HG02970 (cell line): ENCODE measurements around the gene EIPR1.
"Not testable (repeated sequence)": the region's sequence is repeated elsewhere in the genome, so short reads cannot be mapped to it uniquely, and the experiment has no call there.

Experiments used
- ATAC-seq: cut with Tn5 transposase; IDR thresholded peaks from one replicate; pipeline ENCODE4 v1.9.1; 2021; ENCODE audit warnings: mild to moderate bottlenecking, moderate library complexity, moderate number of reproducible peaks; ENCODE audit not compliant: unreplicated experiment, low FRiP score

The EIPR1 gene

DNA sequence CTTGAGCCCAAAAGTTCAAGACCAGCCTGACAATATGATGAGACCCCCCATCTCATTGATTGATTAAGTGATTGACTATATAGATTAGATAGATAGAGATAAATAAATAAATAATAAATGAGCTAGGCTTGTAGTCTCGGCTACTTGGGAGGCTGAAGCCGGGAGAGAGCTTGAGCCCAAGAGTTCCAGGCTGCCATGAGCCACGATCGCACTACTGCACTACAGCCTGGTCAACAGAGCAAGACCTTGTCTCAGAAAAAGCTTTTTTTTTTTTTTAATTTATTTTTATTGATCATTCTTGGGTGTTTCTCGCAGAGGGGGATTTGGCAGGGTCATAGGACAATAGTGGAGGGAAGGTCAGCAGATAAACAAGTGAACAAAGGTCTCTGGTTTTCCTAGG is 12.4 kb downstream of the EIPR1 start:
- ATAC-seq: no peak

DNA sequence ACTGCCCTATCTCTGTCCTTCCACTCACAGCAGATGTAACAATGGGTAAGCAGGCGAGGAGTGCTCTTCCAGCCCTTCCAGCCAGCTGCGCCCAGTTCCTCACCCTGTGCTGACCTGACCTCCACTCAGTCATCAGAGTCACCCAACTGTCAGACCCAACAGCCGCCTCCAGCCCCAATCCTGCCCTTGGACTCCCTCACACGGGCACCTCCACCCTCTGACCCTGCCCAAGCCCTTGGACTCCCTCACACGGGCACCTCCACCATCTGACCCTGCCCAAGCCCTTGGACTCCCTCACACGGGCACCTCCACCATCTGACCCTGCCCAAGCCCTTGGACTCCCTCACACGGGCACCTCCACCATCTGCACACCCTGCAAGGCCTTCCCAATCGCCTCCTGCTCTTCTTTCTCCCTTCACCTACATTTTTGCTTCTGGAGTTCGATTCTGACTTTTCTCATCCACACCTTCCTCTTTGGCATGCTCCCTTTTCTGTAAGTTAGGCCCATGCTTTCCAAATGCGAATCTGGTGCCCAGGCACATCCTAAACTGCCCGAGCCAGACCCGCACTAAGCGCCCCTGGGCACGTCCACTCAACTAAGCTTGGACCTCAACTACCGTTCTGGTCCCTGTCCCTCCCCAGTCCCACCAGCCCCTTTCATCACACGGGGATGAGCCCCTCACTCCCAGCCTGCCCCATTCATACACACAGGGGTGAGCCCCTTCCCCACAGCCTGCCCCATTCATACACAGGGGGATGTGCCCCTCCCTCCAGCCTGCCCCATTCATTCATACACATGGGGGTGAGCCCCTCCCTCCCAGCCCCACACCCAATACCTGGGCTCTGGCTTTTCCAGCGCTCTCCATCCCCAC is 15.9 kb downstream of the EIPR1 start:
- ATAC-seq: no peak

DNA sequence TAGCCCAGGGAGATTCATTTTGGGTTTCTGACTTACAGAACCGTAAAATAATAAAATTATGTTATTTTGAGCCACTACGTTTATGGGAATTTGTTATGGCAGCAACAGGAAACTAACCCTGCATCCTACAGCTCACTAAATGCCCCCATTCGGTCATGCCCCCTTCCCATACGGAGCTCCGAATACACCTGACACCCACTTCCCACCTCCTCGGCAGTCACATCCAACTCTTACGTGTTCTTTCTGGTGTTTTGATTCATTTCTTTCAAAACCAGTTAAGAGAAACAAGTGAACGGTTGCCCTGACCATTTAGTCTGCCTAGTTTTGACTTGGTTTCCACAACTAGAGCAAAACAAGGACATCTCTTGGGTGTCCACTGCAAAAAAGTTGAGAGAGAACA is 19.7 kb downstream of the EIPR1 start:
- ATAC-seq: no peak

DNA sequence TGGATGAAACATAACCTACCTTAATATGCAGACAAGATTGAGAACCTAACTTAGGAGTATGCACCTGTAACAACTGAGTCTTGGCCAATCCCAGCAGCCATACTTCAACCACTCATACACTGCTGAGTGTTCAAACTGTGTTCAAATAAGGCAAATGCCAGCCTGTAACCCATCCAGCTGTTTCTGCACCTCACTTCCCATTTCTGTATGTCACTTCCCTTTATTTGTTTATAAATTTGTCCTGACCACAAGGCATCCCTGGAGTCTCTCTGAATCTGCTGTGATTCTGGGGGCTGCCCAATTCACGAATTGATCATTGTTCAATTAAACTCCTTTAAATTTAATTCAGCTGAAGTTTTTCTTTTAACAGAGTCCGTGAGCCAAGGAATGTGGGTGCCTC is 20.2 kb downstream of the EIPR1 start:
- not testable (repeated sequence) for ATAC-seq

DNA sequence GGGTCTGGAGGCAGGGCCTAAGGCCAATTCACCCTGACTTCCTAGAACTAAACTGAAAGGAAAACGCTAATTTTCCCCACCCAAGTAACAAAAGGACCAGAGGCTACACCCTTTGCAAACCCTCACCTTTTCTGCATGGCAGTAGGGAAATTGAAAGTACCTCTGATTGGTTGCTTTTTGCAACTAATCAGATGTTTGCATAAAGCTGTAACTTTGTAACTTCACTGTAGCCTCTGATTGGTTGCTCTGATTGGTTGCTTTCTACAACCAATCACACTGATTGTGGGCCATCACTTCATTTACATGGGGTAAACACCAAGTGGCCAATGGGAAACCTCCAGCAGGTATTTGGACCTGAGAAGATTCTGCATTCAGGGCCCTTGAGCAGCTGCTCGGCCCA is 20.8 kb downstream of the EIPR1 start:
- no peak for ATAC-seq

GRCh38 chr2:3355951-3356569 is 21.6 kb downstream of the EIPR1 start:
- no peak for ATAC-seq

DNA sequence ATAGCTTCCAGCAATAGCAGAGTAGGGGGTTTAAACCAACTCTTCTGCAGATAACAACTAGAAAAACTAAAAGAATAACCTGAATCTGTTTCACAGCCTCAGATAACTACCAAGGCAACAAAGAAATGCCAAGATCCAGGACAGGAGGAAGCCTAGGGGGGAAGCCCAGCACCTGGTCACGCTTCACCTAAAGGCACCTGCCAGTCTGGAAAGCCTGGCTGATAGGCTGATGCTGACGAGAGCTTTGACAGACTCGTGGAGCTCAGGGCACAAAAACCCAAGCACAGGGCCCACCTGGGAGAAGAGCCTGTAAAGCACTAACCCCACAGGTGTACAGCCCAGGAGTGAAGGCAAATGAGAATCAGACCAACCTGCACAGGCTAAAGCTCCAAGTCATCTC is 22.6 kb downstream of the EIPR1 start:
- ATAC-seq: no peak

DNA sequence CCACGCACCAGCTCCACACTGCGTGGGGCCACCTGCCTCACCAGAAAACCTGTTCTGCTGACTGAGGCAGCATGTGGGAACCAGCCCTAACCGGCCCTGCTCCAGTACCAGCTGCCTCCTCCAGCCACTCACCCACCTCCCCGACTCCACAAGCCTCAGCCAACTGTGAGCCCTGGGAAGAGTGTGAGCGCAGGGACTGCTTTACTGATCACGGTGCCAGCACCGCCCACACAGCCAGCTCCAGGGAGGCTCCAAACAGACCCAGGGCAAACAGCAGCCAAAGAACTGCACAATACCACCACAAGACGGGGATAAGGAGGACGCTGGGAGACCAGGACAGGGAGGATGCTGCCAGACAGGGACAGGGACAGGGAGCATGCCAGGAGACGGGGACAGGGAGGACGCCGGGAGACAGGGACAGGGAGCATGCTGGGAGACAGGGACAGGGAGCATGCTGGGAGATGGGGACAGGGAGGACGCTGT is 28.4 kb downstream of the EIPR1 start:
- ATAC-seq: no peak

DNA sequence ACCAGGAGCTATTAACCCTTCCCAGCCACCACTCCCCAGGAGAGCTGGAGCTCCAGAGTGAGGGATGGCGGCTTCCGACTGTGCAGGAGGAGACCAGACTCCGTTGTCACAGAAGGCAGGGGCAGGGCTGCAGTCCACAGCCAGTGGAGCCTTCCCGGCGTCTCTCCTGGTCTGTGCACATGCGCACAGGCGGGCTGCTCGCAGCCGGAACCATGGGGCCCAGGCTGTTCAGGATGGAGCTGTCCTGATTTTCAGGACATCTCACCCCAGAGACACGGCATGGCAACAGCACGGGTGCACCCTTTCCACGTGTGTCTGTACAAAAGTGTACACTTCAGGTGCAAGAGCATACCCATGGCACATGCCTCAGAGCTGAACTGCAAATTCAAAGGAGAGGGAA is 28.9 kb downstream of the EIPR1 start:
- no peak for ATAC-seq

DNA sequence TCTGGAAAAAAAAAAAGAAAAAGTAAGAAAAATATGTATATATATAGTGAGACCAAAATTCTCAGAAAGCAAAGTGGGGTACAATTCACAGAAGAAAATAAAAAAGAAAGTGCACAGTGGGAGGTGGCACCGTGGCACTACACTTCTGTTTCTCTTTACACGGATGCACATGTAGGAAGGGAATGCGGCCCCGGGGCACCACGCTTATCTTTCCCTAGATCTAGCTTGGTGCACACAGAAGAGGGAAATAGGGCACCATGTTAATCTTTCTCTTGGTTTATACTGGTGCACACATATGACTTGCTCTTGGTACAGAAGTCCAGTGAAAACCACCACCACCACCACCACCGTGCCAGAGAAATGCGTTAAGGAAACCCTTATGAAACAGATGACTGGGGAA is 32.0 kb downstream of the EIPR1 start:
- no peak for ATAC-seq

GRCh38 chr2:3344897-3345296 is 32.7 kb downstream of the EIPR1 start:
- no peak for ATAC-seq

DNA sequence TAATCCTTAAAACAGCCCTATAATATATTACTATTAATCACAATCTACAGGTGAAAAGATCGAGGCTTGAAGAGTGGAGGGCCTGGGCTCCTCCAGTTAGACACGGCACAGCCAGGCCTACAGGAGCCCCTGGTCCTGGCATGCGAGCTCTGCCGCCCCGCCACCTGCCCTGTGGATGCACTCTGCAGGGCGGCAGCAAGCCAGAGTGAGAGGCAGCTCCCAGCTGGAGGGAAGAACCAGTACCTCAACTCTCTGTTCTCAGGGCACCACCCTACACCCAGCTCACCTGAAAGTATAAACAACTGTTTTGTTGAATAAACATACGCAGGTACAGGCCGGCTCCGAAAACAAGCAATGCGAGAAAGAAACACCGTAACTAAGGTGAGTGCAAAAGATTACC is 34.6 kb downstream of the EIPR1 start:
- no peak for ATAC-seq

DNA sequence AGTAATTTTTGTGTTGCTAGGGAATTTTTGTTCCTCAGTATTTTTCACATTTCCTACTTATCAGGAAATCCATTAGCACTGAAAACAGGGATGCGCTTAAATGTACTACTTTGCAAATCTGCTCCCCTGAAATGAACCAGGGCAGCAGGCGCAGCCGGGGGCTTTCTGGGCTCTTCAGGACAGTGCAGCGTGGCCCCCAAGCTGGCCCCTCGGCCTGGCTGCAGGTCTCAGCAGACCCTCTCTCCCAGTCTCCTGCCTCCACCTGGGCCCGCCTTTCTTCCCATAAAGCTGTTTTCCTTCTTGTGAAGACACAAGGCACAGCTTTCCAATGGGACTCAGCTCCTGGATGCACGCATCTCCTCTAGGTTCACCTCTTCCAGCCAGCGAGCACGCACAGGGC is 35.3 kb downstream of the EIPR1 start:
- no peak for ATAC-seq

GRCh38 chr2:3341336-3341735 is 36.3 kb downstream of the EIPR1 start:
- ATAC-seq: no peak

DNA sequence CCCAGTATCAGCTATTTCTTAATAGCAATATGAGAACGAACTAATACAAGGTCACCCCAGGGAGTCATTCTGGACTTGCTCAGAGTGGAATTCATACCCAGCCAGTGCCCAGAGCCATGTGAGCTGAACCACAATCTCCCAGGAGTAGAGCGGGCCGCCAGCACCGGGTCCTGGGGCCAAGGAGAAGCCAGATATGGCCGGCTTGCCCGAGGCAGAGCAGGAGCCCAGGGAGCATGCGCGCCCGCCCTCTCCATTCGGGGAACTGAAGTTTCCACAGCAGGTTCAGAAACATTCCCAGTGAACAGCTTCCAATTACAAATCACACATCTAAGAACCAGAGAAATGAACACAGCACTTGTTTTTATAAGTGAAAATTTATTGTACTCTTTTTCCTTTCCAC is 37.5 kb downstream of the EIPR1 start:
- ATAC-seq: no peak

- no peak for ATAC-seq
Measured at GRCh38 chr2:3338340-3338739, 39.3 kb downstream of the EIPR1 start.

GRCh38 chr2:3336844-3337243 is 40.8 kb downstream of the EIPR1 start:
- ATAC-seq: no peak

GRCh38 chr2:3334392-3335345 is 42.9 kb downstream of the EIPR1 start:
- ATAC-seq: no peak

DNA sequence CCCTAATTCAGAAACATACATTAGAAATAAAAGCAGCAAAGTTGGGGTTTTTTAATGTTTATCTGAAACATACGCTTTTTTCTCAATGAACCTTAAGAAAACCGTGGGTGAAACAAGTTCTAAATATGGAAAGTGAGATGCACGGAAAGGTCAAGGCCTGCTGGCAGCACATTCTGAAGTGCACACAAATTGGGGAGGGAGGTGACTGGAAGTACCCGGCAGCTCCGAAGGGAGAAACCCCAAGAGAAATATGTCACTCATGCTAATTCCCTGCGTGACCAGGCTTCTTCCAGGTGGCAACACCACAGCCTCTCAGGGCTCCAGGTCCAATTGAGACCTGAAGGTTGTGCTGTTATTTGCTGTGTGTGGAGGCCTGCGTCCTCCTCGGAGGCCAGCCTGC is 45.5 kb downstream of the EIPR1 start:
- ATAC-seq: no peak

DNA sequence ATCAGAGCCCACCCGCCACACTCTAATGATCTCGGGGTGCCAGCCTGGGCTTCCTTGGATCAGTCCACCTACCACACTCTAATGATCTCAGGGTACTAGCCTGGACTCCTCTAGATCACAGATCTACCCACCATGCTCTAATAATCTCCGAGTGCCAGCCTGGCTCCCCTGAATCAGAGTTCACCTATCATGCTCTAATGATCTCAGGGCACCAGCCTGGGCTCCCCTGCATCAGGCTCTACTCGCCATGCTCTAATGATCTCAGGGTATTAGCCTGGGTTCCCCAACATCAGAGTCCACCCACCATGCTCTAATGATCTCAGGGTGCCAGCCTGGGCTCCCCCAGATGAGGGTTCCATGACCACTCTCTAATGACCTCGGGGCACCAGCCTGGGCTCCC is 48.1 kb downstream of the EIPR1 start:
- ATAC-seq: no peak

- no peak for ATAC-seq
Measured at GRCh38 chr2:3326871-3327270, 50.7 kb downstream of the EIPR1 start.
